Measurements from ENCODE around the gene SH3TC2. TPM values are rescaled to one million over a fixed set of nuclear protein-coding genes. Genes with fewer than 3 reads are reported as not detected.

SH3TC2 gene
- total and polyA plus RNA-seq, 2 of the 4 experiments (the other 2 are of a cell fraction): 3.4 to 7.9 TPM

- peak overlapping the region; percentile 25 for H2AK5ac ChIP-seq (ENCODE audit: low read depth, low read length)
- H2AFZ ChIP-seq (replicated peaks; ENCODE audit: low read length, poor library complexity): no peak overlapping the region
- H3K9me3 ChIP-seq (ENCODE audit: control insufficient read depth, insufficient read depth, low read length): no peaks in the 10 kb centered on the region
- no peaks in the 10 kb centered on the region for H3K79me1 ChIP-seq (ENCODE audit: low read depth in 1 of 2, low read length in 2 of 2)
- peak overlapping the region; percentile 28; the same call in 1 of the 2 replicates for H3K18ac ChIP-seq (ENCODE audit: low read depth, low read length)
- ChIA-PET CTCF (interaction anchor here (1.2 to 5.8 kb wide), 3 partner anchors 36 to 259 kb away, joined by 3 to 31 read pairs (median 9); no protein-coding TSS in a partner anchor), POLR2A (ENCODE audit: unreplicated experiment) (no interaction called here)
- intact Hi-C loops (cut with micrococcal nuclease): loop anchor here (2.0 kb wide), 1 partner anchor 43 kb away; no protein-coding TSS in a partner anchor
- H4K91ac ChIP-seq (ENCODE audit: insufficient read depth, low read depth, low read length): peak overlapping the region; percentile 31; the same call in 1 of the 2 replicates
- peak overlapping the region; percentile 58; the same call in 1 of the 3 replicates for H2BK15ac ChIP-seq (ENCODE audit: low read depth, low read length)
- peaks cover 16% of the 10 kb centered on the region for H3K4me1 ChIP-seq (ENCODE audit: control insufficient read depth, insufficient read depth, low read length)
- dilution Hi-C loops (cut with HindIII; ENCODE audit: low sequenced_read_pairs, unreplicated experiment): no loop called here
- H3K4me3 ChIP-seq (ENCODE audit: insufficient read depth, low read depth, low read length): no peak overlapping the region
- H3K9ac ChIP-seq (ENCODE audit: low read depth, low read length): no peak overlapping the region
- no peaks in the 10 kb centered on the region for H4K20me1 ChIP-seq (ENCODE audit: insufficient read depth, low read length)
- no peaks in the 10 kb centered on the region for H3K27me3 ChIP-seq (ENCODE audit: control insufficient read depth, insufficient read depth, low read length)
- no peak overlapping the region for H3K27ac ChIP-seq (ENCODE audit: insufficient read depth, low read length)
- no peak overlapping the region for H4K8ac ChIP-seq (ENCODE audit: low read depth in 2 of 2, low read length in 2 of 2)
- TF ChIP-seq MXI1 (IDR thresholded peaks at IDR 0.05; ENCODE audit: borderline replicate concordance, low read depth, low read length) (no peak), CTCF (conservative IDR thresholded peaks at IDR 0.05; ENCODE audit: low read depth, low read length) (no peak), BHLHE40 (IDR thresholded peaks at IDR 0.05; ENCODE audit: low read depth, low read length) (no peak), CEBPB (IDR thresholded peaks at IDR 0.05; ENCODE audit: low read depth, low read length) (no peak), NFE2L2 (IDR thresholded peaks at IDR 0.05; ENCODE audit: low read depth, low read length) (no peak), FOS (IDR thresholded peaks at IDR 0.05; ENCODE audit: low read depth, low read length) (no peak), SMC3 (IDR thresholded peaks at IDR 0.05; ENCODE audit: low read depth, low read length) (no peak), USF2 (IDR thresholded peaks at IDR 0.05; ENCODE audit: low read depth, low read length) (no peak), POLR2A (IDR thresholded peaks at IDR 0.05; ENCODE audit: low read depth, low read length) (no peak), MAZ (IDR thresholded peaks at IDR 0.05; ENCODE audit: borderline replicate concordance, low read depth, low read length) (no peak), RFX5 (IDR thresholded peaks at IDR 0.05; ENCODE audit: low read depth, low read length) (no peak)
- no peak overlapping the region for H3K4me2 ChIP-seq (ENCODE audit: low read depth, low read length)
- peaks cover 21% of the 10 kb centered on the region for H3K9me1 ChIP-seq (ENCODE audit: insufficient read depth, low read length)
- H3K36me3 ChIP-seq (ENCODE audit: control insufficient read depth, insufficient read depth, low read length): no peaks in the 10 kb centered on the region
- no peak for DNase-seq
- no peak overlapping the region for H3K14ac ChIP-seq (replicated peaks; ENCODE audit: low read depth, low read length)
- H2BK20ac ChIP-seq (ENCODE audit: low read depth, low read length): peak overlapping the region; percentile 39; the same call in 1 of the 2 replicates
- H2BK5ac ChIP-seq (ENCODE audit: low read depth, low read length, poor library complexity, severe bottlenecking): no peak overlapping the region
- H2BK120ac ChIP-seq (ENCODE audit: low read depth, low read length): peak overlapping the region; percentile 28
- BruUV-seq (replicated peaks): no TSS peak
- WGBS, 2 experiments (ENCODE audit: extremely low coverage in 2 of 2, insufficient read length in 1 of 2): 80% methylated on average over 1 of the region's 3 CpGs; no CpG with 5 or more reads in 1 of the 2 experiments
- peak overlapping the region; percentile 40; the same call in 1 of the 2 replicates for H3K4ac ChIP-seq (ENCODE audit: low read depth, low read length)
- H3K23ac ChIP-seq (ENCODE audit: low read depth, low read length): peak overlapping the region; percentile 14; the same call in 1 of the 2 replicates
- no peak overlapping the region for H2AK9ac ChIP-seq (replicated peaks; ENCODE audit: low read depth, low read length, poor library complexity)
- H3K56ac ChIP-seq (ENCODE audit: extremely low read depth, insufficient read depth, low read length): no peak overlapping the region
- no peak for ATAC-seq (ENCODE audit: low read depth)
- no peak overlapping the region; the same call in 1 of the 2 replicates for H4K5ac ChIP-seq (ENCODE audit: low read depth, low read length)
- in situ Hi-C loops (cut with MboI; ENCODE audit: low sequenced_read_pairs): loop anchor here (10.0 kb wide), 1 partner anchor 175 kb away; the partner anchor contains the start of gene ADRB2
Observed at GRCh38 chr5:148999741-149000140, 63.1 kb downstream of the SH3TC2 start.

All from IMR-90 (cell line).